ENCODE results near the gene KRT84. TPM values are rescaled to one million over a fixed set of nuclear protein-coding genes. Genes with fewer than 3 reads are reported as not detected.

The KRT84 gene
- total RNA-seq, 1 experiment from 2014 or later, result not detected

GRCh38 chr12:52350021-52350620 lies 35.3 kb downstream of the KRT84 start:
- no peak for TF ChIP-seq CTCF (IDR thresholded peaks at IDR 0.05; ENCODE audit: unreplicated experiment)
- CTCF ChIA-PET, result no interaction called here
- no TSS peak for BruUV-seq (replicated peaks)
- Mint-ChIP-seq H3K27ac (ENCODE audit: unreplicated experiment) (no peak overlapping the region), H3K4me1 (ENCODE audit: low read depth, unreplicated experiment) (peaks cover 19% of the 10 kb centered on the region), H3K36me3 (ENCODE audit: insufficient read depth, unreplicated experiment) (peaks cover 6% of the 10 kb centered on the region), H3K4me3 (ENCODE audit: low read depth, unreplicated experiment) (no peak overlapping the region), H3K9me3 (ENCODE audit: low read depth, unreplicated experiment) (no peaks in the 10 kb centered on the region), H3K27me3 (ENCODE audit: unreplicated experiment) (no peaks in the 10 kb centered on the region)
- DNase-seq, result no peak
- intact Hi-C loops (cut with micrococcal nuclease; ENCODE audit: unreplicated experiment), result no loop called here

- CTCF ChIA-PET, result interaction anchor here (0.6 kb wide), 1 partner anchor 71 kb away, joined by 3 read pairs; no protein-coding TSS in a partner anchor
- Mint-ChIP-seq H3K27ac (ENCODE audit: unreplicated experiment) (no peak overlapping the region), H3K36me3 (ENCODE audit: insufficient read depth, unreplicated experiment) (peaks cover 6% of the 10 kb centered on the region), H3K27me3 (ENCODE audit: unreplicated experiment) (no peaks in the 10 kb centered on the region), H3K4me1 (ENCODE audit: low read depth, unreplicated experiment) (peaks cover 26% of the 10 kb centered on the region), H3K4me3 (ENCODE audit: low read depth, unreplicated experiment) (no peak overlapping the region), H3K9me3 (ENCODE audit: low read depth, unreplicated experiment) (no peaks in the 10 kb centered on the region)
- DNase-seq, result no peak
- TF ChIP-seq CTCF (IDR thresholded peaks at IDR 0.05; ENCODE audit: unreplicated experiment), result no peak
- intact Hi-C loops (cut with micrococcal nuclease; ENCODE audit: unreplicated experiment), result no loop called here
- no TSS peak for BruUV-seq (replicated peaks)
Measured at GRCh38 chr12:52349196-52349595, 36.3 kb downstream of the KRT84 start.

GRCh38 chr12:52347551-52348510 lies 37.6 kb downstream of the KRT84 start:
- Mint-ChIP-seq H3K36me3 (ENCODE audit: insufficient read depth, unreplicated experiment) (peaks cover 6% of the 10 kb centered on the region), H3K27ac (ENCODE audit: unreplicated experiment) (no peak overlapping the region), H3K4me3 (ENCODE audit: low read depth, unreplicated experiment) (no peak overlapping the region), H3K9me3 (ENCODE audit: low read depth, unreplicated experiment) (no peaks in the 10 kb centered on the region), H3K27me3 (ENCODE audit: unreplicated experiment) (no peaks in the 10 kb centered on the region), H3K4me1 (ENCODE audit: low read depth, unreplicated experiment) (peaks cover 28% of the 10 kb centered on the region)
- TF ChIP-seq CTCF (IDR thresholded peaks at IDR 0.05; ENCODE audit: unreplicated experiment), result no peak
- BruUV-seq (replicated peaks), result no TSS peak
- intact Hi-C loops (cut with micrococcal nuclease; ENCODE audit: unreplicated experiment), result no loop called here
- CTCF ChIA-PET, result interaction anchor here (0.6 kb wide), 1 partner anchor 556 kb away, joined by 3 read pairs; no protein-coding TSS in a partner anchor
- no peak for DNase-seq

GRCh38 chr12:52347016-52347415 lies 38.4 kb downstream of the KRT84 start:
- intact Hi-C loops (cut with micrococcal nuclease; ENCODE audit: unreplicated experiment), result no loop called here
- H3K4me3 Mint-ChIP-seq (ENCODE audit: low read depth, unreplicated experiment), result no peak overlapping the region
- peaks cover 28% of the 10 kb centered on the region for H3K4me1 Mint-ChIP-seq (ENCODE audit: low read depth, unreplicated experiment)
- CTCF ChIA-PET, result interaction anchor here (0.6 to 0.8 kb wide), 2 partner anchors 200 to 555 kb away, joined by 3 read pairs; no protein-coding TSS in a partner anchor
- H3K27me3 Mint-ChIP-seq (ENCODE audit: unreplicated experiment), result no peaks in the 10 kb centered on the region
- H3K27ac Mint-ChIP-seq (ENCODE audit: unreplicated experiment), result no peak overlapping the region
- BruUV-seq (replicated peaks), result no TSS peak
- no peak for TF ChIP-seq CTCF (IDR thresholded peaks at IDR 0.05; ENCODE audit: unreplicated experiment)
- no peak for DNase-seq
- peaks cover 6% of the 10 kb centered on the region for H3K36me3 Mint-ChIP-seq (ENCODE audit: insufficient read depth, unreplicated experiment)
- H3K9me3 Mint-ChIP-seq (ENCODE audit: low read depth, unreplicated experiment), result no peaks in the 10 kb centered on the region
